Skin of body (tissue), 2 donors: ENCODE results near the gene KLK1. TPM values are rescaled to one million over a fixed set of nuclear protein-coding genes. Genes with fewer than 3 reads are reported as not detected.

ENCODE experiments used
- DNase-seq: peaks from one replicate; lab custom pipeline; 2025; lab: John Stamatoyannopoulos, UW
- total RNA-seq: library from RNA; depleted of rRNA; stranded (reverse); fragments of >200 nt; gene quantifications from one replicate; pipeline ENCODE4 v1.2.3, GENCODE V29; 2014

Gene KLK1
- total RNA-seq, 1 donor from 2014 or later = 7.9 TPM

DNA sequence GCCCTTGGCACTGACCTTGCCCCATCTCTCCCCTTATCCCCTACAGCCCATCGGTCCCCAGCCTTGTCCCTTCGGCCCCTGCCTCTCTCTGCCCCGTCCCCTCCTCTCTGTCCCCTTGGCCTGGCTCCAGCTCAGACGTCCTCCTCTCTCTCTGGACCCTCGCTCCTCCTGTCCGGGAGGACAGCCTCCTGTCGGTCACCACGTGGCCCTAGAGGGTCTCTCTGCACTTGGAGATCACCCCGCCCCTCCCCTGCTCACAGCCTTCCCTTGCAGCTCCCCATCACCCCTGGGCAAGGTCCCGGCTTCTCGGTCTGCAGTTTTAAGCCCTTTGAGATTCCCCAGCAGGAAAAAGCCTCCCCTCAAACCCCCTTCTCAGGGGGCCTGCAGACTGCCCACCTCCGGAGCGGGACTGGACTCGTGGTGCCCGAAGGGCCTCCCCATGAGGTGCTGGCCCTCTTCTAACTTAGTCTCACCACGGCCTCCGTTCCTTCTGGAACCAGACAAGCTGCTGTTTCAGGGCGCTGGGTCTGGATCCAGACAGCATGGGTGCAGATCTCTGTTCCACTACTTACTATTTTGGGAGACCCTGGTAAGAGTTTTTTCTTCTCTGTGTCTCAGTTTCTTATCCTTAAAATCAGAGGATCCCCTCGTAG lies 13.1 kb upstream of the KLK1 start:
- DNase-seq = no peak

DNA sequence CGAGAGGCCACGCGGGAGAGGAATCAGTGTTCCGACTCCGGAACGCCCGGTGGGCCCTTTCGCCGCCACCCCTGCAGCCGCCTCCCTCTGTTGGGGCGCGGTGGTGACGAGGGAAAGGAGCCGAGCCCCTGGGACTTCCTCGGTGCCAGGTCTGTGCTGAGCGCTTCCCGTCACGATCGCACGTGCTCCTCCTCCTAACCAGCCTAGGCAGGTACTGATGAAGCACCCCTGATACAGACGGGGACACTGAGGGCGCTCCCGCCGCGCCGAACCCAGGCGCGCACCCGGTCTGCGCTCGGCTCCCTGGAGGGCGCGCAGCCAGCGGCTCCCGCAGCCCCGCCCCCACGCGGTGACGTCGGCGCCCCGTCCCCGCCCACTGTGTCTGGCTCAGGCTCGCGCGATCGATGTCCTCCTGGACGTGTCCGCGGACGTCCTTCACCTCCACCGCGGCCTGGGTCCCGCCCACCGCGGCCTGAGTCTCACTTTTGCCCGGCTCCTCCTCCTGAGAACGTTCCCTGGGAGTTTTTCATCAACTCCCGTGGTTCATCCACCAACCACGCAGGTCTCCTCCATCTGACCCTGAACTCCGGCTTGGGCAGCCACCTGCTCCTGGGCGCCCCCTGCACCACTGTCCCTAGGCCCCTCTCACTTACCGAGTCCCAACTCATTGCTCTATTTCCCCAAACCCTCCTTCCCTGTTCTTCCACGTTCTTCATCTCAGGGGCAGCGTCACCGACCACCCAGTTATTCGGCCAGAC lies 12.4 kb upstream of the KLK1 start:
- no peak for DNase-seq

DNA sequence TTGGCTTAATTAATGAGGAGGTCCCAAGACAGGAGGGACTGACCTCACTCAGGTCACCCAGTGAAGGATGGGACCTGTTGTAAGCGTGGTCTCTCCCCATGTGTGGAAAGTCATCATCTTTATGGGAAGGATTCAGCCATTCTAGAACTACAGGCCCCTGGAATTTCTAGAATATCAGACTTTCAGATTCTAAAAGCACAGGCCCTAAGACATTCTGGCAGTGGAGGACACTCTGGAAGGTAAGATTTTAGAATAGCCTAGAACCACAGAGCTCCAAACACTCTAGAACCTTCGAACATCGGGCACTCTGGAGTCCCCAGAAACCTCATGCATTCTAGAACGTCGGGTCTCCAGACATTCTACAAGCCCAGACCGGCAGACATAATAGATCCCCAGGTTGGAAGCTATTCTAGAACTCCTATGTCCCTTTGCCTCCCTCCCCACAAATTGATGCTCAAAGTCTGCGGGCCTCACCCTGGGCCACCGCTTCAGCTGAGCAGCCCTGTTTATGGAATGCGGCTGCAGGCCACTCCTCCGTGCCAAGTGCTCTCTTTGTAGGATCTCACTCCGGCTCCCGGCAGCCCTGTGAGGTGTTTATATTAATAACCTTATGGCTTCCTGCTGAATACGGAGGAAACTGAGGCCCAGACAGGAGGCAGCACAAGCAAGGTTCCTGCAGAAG lies 11.7 kb upstream of the KLK1 start:
- DNase-seq = no peak

DNA sequence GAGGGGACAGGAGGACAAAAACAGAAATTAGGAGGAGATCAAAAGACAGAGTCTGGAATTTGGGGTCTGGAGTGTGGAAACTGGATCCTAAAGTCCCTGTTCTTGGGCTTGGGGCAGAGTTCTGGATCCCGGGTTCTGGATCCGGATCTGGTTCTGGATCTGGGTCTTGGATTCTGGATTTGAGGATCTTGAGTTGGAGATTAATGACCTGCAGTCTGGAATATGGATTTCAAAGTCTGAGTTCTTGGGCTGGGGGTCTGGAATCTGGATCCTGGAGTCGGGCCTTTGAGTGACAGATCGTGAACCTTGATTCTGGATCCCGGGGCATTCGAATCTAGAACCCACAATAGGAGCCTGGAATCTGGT lies 10.2 kb upstream of the KLK1 start:
- DNase-seq = no peak

DNA sequence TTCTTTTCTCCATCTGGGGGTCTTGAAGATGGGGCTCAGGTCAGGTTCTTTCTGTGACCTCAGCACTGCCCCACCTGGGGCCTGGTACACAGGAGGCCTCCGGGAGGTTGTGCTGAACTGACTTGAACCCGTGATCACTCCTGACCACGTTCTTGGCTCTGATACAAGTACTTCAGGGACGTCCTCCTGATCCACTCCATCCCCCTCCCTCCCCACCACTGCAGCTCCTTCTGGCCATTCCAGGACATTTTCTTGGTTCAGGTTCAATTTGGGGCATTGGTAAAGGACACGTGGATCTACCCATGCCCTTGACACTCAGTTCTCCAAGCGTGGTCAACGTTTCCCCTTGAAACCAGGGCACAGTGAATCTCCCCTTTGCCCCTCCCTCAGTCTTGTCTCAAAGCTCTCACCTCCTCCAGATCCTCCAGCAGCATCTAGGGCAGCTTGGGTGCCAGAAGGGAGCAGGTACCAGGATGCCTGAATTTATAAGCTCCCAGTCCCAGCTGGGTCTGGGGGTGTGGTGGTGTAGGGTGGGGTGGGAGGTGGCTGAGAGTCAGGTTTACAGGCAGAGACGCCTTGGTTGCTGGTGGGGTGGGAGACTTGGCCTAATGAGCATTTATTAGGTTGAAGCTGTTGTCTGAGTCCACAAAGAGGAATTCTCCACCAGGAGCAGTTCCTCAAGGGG lies 9.7 kb upstream of the KLK1 start, which contains the start of gene KLK15:
Gene KLK15 (minus strand): TSS at position 458 of the 685 bp plus-strand sequence. CDS start 2,082 bp downstream, outside the sequence.
- no peak for DNase-seq

DNA sequence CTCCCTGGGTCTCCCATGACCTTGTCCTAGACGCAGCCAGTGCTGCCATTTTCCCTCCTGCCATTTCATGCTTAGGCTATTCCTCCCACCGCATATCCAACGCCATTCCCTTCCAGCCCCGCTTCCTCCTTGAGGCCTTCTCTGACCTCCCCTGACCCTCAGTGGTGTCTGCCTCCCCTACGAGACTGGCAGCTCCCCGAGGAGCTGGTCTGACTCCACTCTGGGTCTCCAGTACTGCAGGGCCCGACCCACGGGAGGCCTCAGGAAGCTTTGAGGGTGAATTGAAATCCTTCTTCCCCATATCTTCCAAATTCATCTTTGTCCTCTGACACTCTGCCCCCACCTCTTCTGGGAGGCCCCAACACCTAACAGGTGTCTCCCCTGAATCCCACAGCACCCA lies 9.1 kb upstream of the KLK1 start:
- DNase-seq = no peak

DNA sequence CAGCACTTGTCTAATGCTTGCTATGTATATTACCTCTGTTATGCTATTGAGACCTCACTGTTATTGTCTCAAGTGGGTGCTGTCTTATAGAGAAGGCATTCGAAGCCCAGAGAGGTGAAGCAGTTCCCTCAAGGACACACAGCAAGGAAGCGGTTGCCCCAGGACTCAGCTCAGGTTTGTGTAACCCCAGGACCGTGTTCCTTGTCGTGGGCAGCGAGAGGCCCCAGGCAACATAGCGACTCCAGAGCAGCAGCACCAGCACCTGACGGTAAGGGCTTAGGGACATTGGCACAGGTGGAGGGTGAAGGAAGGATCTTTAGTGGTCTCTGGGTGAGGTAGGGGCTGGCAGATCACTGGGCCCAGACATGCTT lies 7.4 kb upstream of the KLK1 start:
- DNase-seq = no peak

DNA sequence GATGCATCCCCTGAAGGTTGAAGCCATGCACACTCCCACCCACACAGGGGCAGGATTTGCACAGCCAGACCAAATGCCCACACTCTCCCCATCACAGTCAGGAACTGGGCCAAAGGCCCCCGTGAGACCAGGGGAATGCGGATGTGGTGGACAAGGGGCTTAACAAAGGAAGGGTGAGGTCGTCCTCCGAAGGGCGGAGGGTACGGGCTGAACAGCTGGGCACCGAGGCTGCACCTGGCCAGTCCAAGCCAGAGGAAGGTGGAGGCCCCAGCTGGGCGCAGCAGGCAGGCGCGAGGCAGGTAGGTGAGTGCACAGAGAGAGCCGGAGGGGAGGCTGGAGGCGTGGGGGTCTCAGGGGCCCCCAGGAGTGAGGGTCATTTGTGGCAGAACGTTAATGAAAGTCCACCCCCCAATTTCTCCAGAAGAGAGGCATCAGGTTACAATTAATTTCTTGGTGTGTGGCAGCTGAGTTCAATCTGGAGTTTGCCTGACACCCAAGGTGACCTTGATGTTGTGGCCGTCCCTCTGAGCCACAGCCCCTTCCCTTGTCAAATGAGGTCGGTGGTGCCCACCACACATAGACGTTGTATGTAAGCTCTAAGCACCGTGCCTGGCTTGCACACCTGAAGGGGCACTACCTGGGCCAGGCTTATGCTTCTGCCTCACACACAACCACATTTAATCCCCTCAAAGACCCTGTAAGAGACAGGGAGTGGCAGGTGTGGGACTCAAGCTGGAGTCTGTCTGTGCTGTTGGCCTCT lies 6.9 kb upstream of the KLK1 start:
- no peak for DNase-seq

DNA sequence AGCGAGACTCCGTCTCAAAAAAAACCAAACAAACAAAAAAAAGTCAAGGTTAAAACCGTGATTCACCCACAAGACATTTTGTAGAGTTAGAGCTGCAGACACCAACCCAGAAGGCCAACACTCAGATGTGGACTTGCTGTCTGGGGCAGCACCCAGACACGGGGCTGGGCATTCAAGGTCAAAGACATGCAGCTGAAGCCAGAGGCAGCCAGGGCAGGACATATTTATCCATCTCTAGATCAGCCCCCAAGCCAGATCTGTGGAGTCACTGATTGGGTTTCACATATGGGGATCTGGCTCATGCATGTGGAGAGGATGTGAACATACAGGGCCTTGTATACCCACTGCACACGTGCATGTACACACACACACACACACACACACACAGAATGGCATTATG lies 6.2 kb upstream of the KLK1 start:
- no peak for DNase-seq

DNA sequence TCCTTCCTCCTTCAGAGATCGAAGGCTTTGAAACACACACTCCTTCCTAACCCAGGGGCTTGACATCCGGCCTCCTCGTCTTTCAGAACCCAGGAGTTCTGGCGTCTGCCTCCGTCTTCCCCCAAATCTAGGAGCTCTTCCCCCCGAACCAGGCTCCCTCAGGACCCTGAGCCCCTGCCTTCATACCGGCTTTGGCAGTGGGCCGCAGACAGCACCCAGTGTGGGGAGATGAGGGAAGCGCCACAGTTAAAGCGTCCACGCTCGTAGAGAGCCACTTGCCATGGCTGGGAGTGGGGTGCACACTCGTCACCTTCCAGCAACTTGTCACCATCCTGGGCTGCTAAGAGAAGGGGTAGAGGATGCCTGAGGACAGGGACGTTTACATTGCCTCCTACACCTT lies 3.9 kb upstream of the KLK1 start:
- no peak for DNase-seq

DNA sequence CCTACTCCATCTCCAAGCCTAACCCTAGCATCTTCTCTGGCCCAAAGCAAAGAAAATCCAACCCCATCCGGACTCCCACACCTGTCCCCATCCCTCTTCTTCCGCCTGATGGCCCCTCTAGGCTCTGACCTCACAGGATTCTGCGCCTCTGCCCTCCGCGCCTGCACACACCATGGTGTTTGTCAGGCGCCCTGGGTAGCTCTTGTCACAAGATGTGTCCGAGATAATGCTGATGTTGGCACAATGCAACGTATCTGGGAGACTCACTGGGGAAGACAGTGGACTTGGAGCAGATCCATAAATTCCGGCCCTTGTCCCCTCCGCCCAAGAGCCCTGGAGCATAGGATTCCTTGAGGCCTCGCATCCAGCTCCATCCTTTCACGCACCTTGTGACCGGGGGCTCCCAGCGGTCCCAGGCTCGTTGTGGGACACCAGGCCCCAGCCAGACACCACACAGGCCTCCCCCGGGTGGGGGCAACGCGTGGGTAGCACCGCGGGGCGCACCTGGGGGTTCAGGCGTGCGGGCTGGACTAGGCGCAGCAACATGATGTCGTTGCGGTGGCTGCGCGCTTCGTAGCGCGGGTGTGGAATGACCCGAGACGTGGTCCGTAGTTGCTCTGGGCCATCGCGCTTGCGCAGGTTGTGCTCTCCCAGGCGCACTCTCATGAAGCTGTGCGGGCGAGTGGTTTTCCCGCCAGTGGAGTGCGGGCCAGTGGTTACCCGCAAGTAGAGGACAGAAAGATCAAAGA lies 3.1 kb upstream of the KLK1 start:
- no peak for DNase-seq

DNA sequence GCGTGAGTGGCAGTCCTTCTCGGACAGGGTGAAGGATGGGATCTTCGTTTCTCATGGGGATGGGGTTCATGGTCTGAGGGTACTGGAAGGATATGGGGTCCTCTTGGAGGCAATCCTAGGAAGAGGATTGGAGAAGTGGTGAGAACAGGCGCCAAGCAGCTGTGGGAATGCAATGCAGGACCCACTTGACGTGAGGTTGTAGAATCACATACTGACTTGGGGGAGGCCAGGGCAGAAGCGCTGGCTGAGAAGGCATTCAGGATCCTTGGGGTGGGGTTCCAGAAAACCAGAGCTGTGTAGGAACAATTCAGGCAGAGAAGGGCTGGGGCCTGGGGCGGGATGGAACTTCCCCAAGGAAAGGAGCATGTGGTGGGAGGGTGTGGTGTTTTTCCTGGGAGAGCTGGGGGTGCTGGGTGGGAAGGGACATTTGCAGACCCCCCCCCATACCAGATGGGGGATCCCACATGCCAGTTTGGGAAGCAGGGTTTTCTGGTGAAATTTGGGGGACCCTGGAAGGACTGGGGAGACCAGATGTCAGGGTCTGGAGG lies 852 bp downstream of the KLK1 start:
- DNase-seq = no peak

DNA sequence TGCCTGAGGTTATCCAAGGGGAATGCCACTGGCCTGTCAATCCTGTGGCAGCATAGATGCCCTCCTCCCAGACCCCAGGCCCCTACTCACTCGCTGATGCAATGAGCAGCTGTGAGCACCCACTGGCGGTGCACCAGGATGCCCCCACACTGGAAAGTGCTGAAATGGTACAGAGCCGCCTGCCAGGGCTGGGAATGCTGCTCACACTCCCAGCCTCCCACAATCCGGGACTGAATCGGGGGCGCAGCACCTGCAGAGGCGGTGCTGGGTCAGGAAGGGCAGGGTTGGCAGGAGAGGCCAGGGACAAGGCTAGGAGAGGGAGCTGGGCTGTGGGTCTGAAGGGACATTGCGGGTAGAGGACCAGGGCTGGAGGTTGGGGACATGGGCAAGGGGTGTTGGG lies 2.0 kb downstream of the KLK1 start:
- no peak for DNase-seq

DNA sequence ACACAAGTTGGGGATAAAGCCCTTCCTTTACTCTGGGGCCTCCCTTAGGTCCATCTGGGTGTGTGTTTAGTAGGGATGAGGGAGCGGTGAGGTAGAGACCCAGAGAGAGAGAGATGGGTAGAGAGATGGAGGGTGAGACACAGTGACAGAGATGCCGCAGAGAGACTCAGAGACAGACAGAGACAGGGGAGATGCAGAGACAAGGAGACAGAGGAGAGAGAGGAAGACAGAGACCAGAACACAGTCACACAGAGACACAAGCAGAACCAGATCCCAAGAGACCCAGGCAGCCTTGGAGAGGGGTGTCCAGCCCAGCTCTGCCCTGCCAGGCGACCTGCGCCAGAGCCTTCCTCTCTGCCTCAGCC lies 2.4 kb downstream of the KLK1 start:
- DNase-seq = no peak

DNA sequence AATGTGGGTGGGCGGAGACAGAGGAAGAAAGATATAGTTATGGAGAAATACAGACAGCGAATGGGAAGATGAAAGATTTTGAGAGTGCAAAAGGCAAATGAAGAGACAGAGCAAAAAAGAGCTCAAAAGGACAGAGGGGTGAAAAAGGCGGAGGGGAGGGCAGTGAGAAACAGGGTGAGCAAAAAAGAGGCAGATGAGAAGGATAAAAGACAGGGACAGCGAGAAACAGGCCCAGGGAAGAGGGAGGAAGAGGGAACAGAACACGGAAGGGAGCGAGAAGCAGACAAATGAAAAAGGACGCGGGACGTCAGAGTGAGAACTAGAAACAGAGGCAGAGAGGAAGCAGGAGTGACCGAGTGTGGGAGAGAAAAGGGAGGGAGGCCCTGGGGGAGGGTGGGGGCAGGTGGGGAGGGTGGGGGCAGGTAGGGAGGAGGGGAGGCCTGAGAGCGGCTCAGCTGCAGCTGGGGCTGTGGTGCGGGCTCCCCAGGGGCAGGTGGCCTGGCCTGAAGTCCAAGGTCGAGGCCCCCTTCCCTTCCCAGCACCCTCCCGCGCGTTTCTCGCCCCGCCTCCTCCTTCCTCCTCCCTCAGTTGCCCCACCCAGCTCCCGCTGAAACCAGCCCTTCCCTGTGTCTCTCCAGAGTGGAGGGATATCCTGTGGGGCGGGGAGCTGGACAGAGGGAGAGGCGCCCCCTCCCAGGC lies 2.9 kb downstream of the KLK1 start:
- DNase-seq = no peak

DNA sequence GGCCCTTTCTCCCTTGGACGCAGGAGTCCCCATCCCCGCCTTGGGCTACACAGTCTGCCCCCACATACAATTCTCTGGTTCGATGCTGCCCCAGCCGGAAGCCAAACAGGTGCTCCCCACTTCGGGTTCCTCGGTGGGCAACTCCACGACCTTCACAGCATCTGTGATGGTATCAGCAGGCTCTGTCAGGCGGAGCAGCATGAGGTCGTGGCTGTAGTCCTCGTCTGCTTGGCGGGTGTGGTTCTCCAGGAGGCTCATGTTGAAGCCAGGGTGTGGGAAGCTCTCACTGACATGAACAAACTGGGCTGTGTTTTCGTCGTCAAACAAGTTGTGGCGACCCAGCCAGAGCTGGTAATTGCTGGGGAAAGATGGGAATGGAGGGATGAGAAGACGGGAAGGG lies 3.5 kb downstream of the KLK1 start:
- no peak for DNase-seq

DNA sequence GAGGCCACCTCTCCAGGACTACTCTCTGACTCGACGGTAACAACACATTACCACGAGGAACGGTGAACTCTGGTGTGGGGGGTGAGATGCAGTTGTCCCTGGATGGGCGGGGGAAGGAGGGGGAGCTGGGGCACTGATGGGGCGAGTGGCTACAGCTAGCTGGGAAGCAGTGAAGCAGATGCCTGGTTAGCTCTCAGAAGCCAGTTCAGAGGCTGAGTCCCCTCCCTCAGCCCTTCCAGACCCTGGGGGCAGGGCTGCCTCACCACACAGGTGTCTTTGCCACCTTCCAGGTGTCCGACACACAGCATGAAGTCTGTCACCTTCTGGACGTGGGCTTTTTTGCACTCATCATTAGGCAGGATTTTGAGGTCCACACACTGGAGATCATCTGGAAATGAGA lies 4.0 kb downstream of the KLK1 start:
- no peak for DNase-seq

DNA sequence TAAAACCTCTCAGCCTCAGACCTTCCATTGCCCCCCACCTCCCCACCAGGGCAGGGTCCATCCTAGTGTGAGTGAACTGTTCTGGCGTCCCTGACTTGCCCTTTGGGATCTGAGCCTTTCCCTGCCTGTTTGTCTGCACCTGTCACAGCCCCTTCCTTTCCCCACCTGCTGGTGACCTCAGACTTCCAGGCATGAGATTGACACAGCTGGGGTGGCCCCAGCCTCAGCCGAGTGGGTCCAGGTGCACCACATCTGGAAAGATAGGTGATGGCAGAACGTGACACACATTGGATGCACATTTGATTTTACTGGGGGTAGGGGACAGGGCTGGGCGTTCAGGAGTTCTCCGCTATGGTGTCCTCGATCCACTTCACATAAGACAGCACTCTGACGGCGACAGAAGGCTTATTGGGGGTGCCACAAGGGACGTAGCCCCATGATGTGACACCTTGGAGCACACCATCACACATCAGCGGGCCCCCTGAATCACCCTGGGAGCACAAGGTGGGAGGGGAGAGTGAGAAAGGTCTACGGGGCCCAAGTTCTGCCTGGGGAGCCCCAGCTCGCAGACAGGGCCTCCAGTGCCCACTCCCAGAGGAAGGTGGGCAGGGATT lies 4.6 kb downstream of the KLK1 start:
- no peak for DNase-seq
